Measurements from ENCODE around the gene ERI3. TPM values are rescaled to one million over a fixed set of nuclear protein-coding genes. Genes with fewer than 3 reads are reported as not detected.

Gene ERI3, protein sequence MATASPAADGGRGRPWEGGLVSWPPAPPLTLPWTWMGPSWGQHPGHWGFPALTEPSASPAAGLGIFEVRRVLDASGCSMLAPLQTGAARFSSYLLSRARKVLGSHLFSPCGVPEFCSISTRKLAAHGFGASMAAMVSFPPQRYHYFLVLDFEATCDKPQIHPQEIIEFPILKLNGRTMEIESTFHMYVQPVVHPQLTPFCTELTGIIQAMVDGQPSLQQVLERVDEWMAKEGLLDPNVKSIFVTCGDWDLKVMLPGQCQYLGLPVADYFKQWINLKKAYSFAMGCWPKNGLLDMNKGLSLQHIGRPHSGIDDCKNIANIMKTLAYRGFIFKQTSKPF
- total RNA-seq, result 51.3 and 59.4 TPM in 2 replicates
- 93.2 and 104 TPM in 2 replicates for polyA plus RNA-seq

DNA sequence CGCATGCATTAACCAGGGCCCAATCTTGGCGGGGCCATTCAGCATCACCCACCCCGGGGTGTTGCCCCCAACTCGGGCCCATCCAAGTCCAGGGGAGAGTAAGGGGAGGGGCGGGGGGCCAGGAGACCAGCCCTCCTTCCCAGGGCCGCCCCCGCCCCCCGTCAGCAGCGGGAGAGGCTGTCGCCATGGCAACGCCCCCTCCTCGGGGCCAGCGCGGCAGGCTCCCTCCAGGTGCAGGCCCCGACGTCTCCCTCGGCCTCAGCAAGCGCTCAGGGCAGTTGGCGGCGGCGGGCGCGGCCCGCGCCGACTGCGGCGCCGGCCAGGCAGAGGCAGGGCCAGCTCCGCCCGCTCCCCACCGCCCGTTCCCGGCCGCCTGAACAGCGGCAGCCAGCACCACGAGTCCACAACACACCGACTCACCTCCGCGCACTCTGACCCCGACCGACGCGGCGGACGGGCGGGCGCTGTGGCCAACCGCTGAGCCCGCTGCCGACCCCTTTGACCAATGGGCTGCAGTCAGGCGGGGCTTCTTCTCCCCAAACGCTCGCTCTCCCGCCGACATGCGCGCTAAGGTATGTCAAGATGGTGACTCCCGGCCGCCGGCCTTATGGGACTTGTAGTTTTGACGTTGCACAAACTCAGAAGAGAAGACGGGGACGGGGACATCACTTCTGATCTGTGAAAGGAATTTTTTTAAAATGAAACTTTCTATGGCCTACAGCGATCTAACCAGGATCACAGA lies at the start of gene ERI3:
ERI3 (minus strand) TSS at position 418 of the 742 bp plus-strand sequence; CDS start at position 187, 231 bp downstream.
- Histone ChIP-seq H3K79me2 (peaks cover 45% of the 10 kb centered on the region), H3K27ac (peak within 1 kb of the TSS; percentile 29), H3K9me2 (replicated peaks; ENCODE audit: insufficient read depth) (no peaks in the 10 kb centered on the region), H3K27me3 (no peaks in the 10 kb centered on the region), H3K4me2 (peak within 1 kb of the TSS; percentile 93), H3K36me3 (replicated peaks; ENCODE audit: insufficient read depth, low read depth) (no peaks in the 10 kb centered on the region), H3K4me3 (peak within 1 kb of the TSS; percentile 47), H2AFZ (peak within 1 kb of the TSS; percentile 82), H3K9me3 (ENCODE audit: low read depth) (no peaks in the 10 kb centered on the region), H3K4me1 (ENCODE audit: insufficient read depth) (peaks cover 16% of the 10 kb centered on the region), H4K20me1 (ENCODE audit: insufficient read depth, poor library complexity, severe bottlenecking) (peaks cover 5% of the 10 kb centered on the region)
- TF ChIP-seq, protein P1, sequence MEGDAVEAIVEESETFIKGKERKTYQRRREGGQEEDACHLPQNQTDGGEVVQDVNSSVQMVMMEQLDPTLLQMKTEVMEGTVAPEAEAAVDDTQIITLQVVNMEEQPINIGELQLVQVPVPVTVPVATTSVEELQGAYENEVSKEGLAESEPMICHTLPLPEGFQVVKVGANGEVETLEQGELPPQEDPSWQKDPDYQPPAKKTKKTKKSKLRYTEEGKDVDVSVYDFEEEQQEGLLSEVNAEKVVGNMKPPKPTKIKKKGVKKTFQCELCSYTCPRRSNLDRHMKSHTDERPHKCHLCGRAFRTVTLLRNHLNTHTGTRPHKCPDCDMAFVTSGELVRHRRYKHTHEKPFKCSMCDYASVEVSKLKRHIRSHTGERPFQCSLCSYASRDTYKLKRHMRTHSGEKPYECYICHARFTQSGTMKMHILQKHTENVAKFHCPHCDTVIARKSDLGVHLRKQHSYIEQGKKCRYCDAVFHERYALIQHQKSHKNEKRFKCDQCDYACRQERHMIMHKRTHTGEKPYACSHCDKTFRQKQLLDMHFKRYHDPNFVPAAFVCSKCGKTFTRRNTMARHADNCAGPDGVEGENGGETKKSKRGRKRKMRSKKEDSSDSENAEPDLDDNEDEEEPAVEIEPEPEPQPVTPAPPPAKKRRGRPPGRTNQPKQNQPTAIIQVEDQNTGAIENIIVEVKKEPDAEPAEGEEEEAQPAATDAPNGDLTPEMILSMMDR (IDR thresholded peaks at IDR 0.05; ENCODE audit: poor library complexity), result no peak
- TF ChIP-seq EZH2 (IDR thresholded peaks at IDR 0.05; ENCODE audit: borderline replicate concordance) (no peak), EZH2phosphoT487 (IDR thresholded peaks at IDR 0.05; ENCODE audit: low read depth, severe bottlenecking, unreplicated experiment) (no peak)
- DNase-seq (ENCODE audit: low spot score), result peak; percentile 98
- WGBS (ENCODE audit: low lambda C conversion rate, missing lambda C conversion rate), result 1% methylated on average over 32 of the region's 65 CpGs

DNA sequence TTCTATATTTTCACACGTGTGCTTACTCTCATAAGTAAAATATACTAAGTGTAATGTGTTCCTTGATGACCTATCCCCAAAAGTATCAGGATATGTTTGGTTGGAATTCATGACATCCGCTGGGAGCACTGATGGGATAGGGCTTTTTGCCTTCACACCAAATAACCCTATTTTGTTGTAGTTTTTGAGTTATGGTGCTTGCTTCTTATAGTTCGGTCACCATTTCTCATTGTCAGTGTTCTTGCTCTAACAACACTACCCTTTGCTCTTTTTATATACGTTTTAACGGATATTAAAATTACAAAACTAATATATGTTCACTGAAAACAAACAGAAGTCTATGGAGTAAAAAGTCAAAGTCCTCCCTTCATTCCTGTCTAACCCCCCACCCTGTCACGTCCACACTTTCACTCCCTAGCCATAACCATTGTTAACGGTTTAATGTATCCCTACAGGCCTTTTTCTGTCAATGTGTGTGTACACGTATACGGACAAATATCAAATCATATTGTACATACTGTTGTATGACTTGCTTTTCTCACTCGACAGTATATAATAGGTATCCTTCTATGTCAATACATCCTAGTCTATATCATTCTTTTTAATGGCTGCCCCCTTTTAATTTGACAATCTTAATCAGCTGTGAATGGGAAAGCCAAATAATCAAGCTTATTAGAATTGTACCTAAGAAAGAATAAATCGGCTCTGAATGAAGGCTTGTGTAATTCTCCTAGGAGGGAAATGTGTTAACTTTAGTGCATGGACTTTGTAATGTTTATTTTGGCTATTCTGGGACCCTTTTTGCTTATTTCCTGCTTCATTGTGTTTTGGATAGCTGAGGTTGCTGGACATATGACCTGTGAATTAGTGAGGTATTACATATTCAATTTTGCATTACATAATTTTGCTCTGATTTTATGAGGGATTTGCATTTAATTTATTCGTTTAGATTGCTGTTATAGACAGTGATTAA lies 46.5 kb upstream of the ERI3 start:
- TF ChIP-seq EZH2phosphoT487 (IDR thresholded peaks at IDR 0.05; ENCODE audit: low read depth, severe bottlenecking, unreplicated experiment) (no peak), EZH2 (IDR thresholded peaks at IDR 0.05; ENCODE audit: borderline replicate concordance) (no peak)
- TF ChIP-seq, protein P1 (IDR thresholded peaks at IDR 0.05; ENCODE audit: poor library complexity), result no peak
- Histone ChIP-seq H3K4me2 (no peak overlapping the region), H3K9me2 (replicated peaks; ENCODE audit: insufficient read depth) (no peaks in the 10 kb centered on the region), H3K27me3 (peaks cover 54% of the 10 kb centered on the region), H2AFZ (no peak overlapping the region), H3K27ac (no peak overlapping the region), H3K9me3 (ENCODE audit: low read depth) (no peaks in the 10 kb centered on the region), H3K4me3 (no peak overlapping the region), H4K20me1 (ENCODE audit: insufficient read depth, poor library complexity, severe bottlenecking) (no peaks in the 10 kb centered on the region), H3K79me2 (no peaks in the 10 kb centered on the region), H3K36me3 (replicated peaks; ENCODE audit: insufficient read depth, low read depth) (no peaks in the 10 kb centered on the region), H3K4me1 (ENCODE audit: insufficient read depth) (peaks cover 8% of the 10 kb centered on the region)
- DNase-seq (ENCODE audit: low spot score), result no peak
- 72% methylated on average over 12 of the region's 12 CpGs for WGBS (ENCODE audit: low lambda C conversion rate, missing lambda C conversion rate)

DNA sequence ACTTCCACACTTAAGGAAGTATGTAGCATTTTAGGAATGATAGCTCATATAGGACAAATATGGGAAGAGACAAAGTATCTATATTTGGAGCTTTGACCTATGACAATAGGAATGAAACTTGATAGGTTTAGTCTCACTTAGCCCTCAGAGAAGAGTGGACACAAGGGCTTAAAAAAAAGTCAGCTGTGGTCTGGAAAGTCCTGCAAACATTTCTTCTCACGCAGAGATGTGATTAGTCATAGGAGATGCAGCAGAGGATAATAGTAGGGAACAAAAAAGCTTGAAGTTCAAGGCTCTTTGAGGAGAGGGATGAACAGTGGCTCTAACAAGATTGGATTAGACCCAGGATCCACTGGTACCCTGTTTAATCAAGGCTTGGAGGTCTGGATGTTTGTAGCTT lies 35.2 kb upstream of the ERI3 start:
- WGBS (ENCODE audit: low lambda C conversion rate, missing lambda C conversion rate), result 19% methylated on average over 1 of the region's 1 CpG

More for the DNA sequence above, 35.2 kb upstream of the ERI3 start:
- TF ChIP-seq EZH2phosphoT487 (IDR thresholded peaks at IDR 0.05; ENCODE audit: low read depth, severe bottlenecking, unreplicated experiment), result no peak
- TF ChIP-seq, protein P1 (IDR thresholded peaks at IDR 0.05; ENCODE audit: poor library complexity), result no peak
- no peak for TF ChIP-seq EZH2 (IDR thresholded peaks at IDR 0.05; ENCODE audit: borderline replicate concordance)
- no peak overlapping the region for H3K27ac ChIP-seq
- no peaks in the 10 kb centered on the region for H3K9me2 ChIP-seq (replicated peaks; ENCODE audit: insufficient read depth)
- H3K9me3 ChIP-seq (ENCODE audit: low read depth), result no peaks in the 10 kb centered on the region
- H4K20me1 ChIP-seq (ENCODE audit: insufficient read depth, poor library complexity, severe bottlenecking), result no peaks in the 10 kb centered on the region
- H2AFZ ChIP-seq, result no peak overlapping the region
- peaks cover 17% of the 10 kb centered on the region for H3K27me3 ChIP-seq
- H3K36me3 ChIP-seq (replicated peaks; ENCODE audit: insufficient read depth, low read depth), result no peaks in the 10 kb centered on the region
- H3K79me2 ChIP-seq, result no peaks in the 10 kb centered on the region
- peak; percentile 15 for DNase-seq (ENCODE audit: low spot score)
- H3K4me3 ChIP-seq, result no peak overlapping the region
- no peak overlapping the region for H3K4me2 ChIP-seq
- no peaks in the 10 kb centered on the region for H3K4me1 ChIP-seq (ENCODE audit: insufficient read depth)
